A549 treated with DMSO at 1 μM for 4 hours (cell line): Measurements from ENCODE around the gene ABCA7. TPM values are rescaled to one million over a fixed set of nuclear protein-coding genes. Genes with fewer than 3 reads are reported as not detected.

Source experiments
- total RNA-seq: library from RNA; stranded (reverse); fragments of 200-300 nt; extraction: Qiagen RNA extraction; gene quantifications from 5 replicates; pipeline ENCODE4 v1.2.3, GENCODE V29; 2022; ENCODE audit warnings: low read depth

ABCA7 gene, protein sequence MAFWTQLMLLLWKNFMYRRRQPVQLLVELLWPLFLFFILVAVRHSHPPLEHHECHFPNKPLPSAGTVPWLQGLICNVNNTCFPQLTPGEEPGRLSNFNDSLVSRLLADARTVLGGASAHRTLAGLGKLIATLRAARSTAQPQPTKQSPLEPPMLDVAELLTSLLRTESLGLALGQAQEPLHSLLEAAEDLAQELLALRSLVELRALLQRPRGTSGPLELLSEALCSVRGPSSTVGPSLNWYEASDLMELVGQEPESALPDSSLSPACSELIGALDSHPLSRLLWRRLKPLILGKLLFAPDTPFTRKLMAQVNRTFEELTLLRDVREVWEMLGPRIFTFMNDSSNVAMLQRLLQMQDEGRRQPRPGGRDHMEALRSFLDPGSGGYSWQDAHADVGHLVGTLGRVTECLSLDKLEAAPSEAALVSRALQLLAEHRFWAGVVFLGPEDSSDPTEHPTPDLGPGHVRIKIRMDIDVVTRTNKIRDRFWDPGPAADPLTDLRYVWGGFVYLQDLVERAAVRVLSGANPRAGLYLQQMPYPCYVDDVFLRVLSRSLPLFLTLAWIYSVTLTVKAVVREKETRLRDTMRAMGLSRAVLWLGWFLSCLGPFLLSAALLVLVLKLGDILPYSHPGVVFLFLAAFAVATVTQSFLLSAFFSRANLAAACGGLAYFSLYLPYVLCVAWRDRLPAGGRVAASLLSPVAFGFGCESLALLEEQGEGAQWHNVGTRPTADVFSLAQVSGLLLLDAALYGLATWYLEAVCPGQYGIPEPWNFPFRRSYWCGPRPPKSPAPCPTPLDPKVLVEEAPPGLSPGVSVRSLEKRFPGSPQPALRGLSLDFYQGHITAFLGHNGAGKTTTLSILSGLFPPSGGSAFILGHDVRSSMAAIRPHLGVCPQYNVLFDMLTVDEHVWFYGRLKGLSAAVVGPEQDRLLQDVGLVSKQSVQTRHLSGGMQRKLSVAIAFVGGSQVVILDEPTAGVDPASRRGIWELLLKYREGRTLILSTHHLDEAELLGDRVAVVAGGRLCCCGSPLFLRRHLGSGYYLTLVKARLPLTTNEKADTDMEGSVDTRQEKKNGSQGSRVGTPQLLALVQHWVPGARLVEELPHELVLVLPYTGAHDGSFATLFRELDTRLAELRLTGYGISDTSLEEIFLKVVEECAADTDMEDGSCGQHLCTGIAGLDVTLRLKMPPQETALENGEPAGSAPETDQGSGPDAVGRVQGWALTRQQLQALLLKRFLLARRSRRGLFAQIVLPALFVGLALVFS (N-terminal part only)
- 4.6 to 9.3 TPM (median 8.6 TPM) in 5 replicates for total RNA-seq

DNA sequence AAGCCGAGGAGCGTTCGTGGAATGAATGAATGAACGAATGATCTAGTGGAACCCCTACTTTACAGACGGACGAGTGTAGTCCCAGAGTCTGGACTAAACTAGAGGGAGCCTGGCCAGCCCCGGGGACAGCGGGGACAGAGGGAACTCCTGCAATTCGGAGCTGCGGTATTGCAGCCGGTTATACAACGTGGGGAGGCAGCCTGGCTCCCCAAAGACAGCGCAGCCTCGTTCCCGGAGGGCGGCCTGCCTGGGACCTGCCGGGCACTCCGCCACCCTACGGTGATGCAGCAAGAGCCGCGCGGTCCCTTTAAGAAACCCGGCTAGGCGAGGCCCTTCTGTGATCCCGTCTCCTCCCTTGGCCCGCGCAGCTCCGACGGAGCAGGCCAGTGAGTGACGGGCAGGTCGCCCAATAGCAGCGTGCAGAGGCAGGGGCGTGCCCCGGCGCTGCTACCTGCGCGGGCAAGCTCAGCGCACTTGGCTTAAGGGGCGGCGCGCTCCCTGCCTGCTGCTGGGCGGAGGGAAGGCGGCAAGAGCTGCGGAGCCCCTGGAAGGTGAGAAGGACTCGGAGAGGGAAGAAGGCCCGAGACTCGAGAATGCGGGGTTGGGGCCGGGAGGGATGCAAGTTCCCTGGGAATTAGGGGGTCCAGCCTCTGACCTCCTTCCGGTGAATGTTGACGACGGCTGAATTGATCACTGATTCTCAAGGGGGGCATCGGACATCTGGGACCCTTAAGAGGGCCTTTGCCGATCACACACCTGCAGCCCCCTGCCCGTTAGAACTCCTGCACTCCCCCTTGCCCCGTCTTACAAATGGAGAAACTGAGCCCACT, at the start of gene ABCA7:
TSS of gene ABCA7 (plus strand) at position 462 of the 830 bp plus-strand sequence. CDS start 1,255 bp downstream, outside the sequence.

DNA sequence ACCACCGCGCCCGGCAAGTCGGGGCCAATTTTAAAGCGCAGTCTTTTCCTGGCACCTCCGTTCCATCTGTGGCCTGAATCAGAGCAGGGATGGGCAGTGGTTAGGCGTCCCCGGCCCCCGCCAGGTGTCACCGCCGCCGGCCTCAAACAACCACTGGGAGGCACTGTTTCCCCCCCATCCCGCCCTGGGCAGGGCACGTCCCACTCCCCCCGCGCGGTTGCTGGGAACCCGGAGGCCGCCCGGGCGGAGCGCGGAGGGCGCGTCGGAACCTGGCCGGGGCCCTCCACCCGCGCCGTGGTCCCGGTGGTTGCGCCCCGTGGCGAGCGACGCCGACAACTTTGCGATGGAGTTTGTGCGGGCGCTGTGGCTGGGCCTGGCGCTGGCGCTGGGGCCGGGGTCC, 39.8 kb upstream of the ABCA7 start, which contains the start of gene GRIN3B:
TSS of gene GRIN3B (plus strand) at position 325 of the 400 bp plus-strand sequence. CDS start at position 344, 19 bp downstream.

GRCh38 chr19:1020868-1021425, 19.0 kb upstream of the ABCA7 start, which contains the start of gene TMEM259:
TSS of gene TMEM259 (minus strand) at chr19:1021123. CDS start at chr19:1020996, 127 bp downstream.

GRCh38 chr19:1025960-1026782, 13.7 kb upstream of the ABCA7 start, which contains the start of gene CNN2:
TSS of gene CNN2 (plus strand) at chr19:1026608. CDS start at chr19:1026662, 54 bp downstream.

DNA sequence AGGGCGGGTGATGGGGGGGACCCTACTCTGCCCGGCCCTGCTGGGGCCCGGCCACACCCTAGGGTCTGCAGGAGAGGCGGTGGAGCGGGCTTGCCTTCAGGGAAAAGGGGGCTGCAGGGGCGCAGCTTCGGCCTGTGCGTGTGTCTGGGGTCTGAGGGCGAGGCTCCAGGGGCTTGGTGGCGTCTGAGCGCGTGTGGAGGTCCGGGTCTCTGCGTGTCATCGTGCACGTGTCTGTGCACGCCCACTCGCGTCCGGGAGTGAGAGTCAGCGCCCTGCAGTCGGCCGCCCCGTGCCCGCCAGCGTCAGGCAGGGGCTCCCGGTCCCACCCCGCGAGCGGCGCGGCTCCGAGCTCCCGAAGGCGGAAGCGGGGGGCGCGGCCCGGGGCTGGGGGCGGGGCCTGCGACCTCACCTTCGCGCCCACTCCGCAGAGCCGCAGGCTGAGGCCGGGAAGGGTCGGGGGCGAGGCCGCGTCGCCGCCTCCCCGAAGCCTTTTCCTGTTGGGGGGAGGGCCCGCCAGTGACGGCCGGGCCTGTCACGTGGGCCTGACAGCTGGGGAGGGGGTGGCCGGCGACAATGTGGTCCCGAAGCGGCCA, 26.9 kb downstream of the ABCA7 start, which contains the start of gene ARHGAP45:
TSS of gene ARHGAP45 (plus strand) at position 420 of the 593 bp plus-strand sequence. CDS start 239 bp downstream, outside the sequence.

GRCh38 chr19:1094978-1095701, 55.2 kb downstream of the ABCA7 start, which contains the start of gene POLR2E:
TSS of gene POLR2E (minus strand) at chr19:1095375. CDS start at chr19:1095315, 60 bp downstream.

DNA sequence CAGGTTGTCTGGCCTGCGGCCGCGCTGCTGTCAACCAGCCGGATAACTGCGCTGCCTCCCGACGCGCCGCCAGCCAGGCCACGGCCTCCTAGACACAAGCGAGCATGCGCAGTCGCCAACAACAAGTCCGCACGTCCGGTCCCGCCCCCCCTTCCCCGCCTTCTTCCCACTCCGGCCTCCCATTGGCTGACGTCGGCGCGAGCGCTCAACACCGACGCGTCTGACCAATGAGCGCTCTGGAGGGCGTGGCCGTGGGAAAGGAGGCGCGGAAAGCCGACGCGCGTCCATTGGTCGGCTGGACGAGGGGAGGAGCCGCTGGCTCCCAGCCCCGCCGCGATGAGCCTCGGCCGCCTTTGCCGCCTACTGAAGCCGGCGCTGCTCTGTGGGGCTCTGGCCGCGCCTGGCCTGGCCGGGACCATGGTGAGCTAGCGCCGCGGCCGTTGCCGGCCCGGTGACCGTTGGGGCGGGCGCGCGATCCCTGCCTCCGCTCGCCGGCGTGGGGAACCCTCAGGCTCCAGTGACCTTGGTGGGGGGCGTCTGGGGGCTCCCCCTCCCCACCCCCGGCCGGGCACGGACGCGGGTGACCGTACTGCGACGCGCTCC, 63.9 kb downstream of the ABCA7 start, which contains the start of gene GPX4:
TSS of gene GPX4 (plus strand) at position 287 of the 603 bp plus-strand sequence. CDS start at position 337, 50 bp downstream.

Other genes with a start within 250 kb of the ABCA7 start
- gene PTBP1, start 242.7 kb upstream of the ABCA7 start, total RNA-seq = 222 to 238 TPM (median 234 TPM) in 5 replicates
- gene PLPPR3, start 218.2 kb upstream of the ABCA7 start, total RNA-seq = 1.9 to 4.8 TPM (median 3.8 TPM) in 5 replicates
- 0.14 to 0.34 TPM (median 0.22 TPM) in 4 of 5 replicates, not detected in the other for gene AZU1, start 212.3 kb upstream of the ABCA7 start, total RNA-seq
- 0.24 to 0.36 TPM (median 0.28 TPM) in 5 replicates for gene PRTN3, start 199.1 kb upstream of the ABCA7 start, total RNA-seq
- gene ELANE, start 187.8 kb upstream of the ABCA7 start, total RNA-seq = 0.13 to 0.17 TPM (median 0.14 TPM) in 3 of 5 replicates, not detected in the others
- 8.2 to 19.0 TPM (median 16.7 TPM) in 5 replicates for gene CFD, start 180.4 kb upstream of the ABCA7 start, total RNA-seq
- 10.9 to 20.5 TPM (median 18.7 TPM) in 5 replicates for gene MED16, start 146.9 kb upstream of the ABCA7 start, total RNA-seq
- gene RNU6-9, start 146.6 kb upstream of the ABCA7 start, total RNA-seq = not detected in 5 replicates
- 27.2 to 42.8 TPM (median 35.9 TPM) in 5 replicates for gene R3HDM4, start 126.9 kb upstream of the ABCA7 start, total RNA-seq
- gene KISS1R, start 122.8 kb upstream of the ABCA7 start, total RNA-seq = 0.17 to 0.43 TPM (median 0.30 TPM) in 5 replicates
- 3.3 to 6.5 TPM (median 5.0 TPM) in 5 replicates for gene ARID3A, start 114.1 kb upstream of the ABCA7 start, total RNA-seq
- gene WDR18, start 55.8 kb upstream of the ABCA7 start, total RNA-seq = 48.6 to 71.6 TPM (median 65.8 TPM) in 5 replicates
- 1.1 to 2.9 TPM (median 2.4 TPM) in 5 replicates for gene GRIN3B, start 39.7 kb upstream of the ABCA7 start, total RNA-seq
- gene TMEM259, start 19.0 kb upstream of the ABCA7 start, total RNA-seq = 72.8 to 115 TPM (median 101 TPM) in 5 replicates
- not detected in 5 replicates for gene RNU6-2, start 18.6 kb upstream of the ABCA7 start, total RNA-seq
- 48.4 to 58.7 TPM (median 53.6 TPM) in 5 replicates for gene CNN2, start 13.5 kb upstream of the ABCA7 start, total RNA-seq
- gene ARHGAP45, start 27.1 kb downstream of the ABCA7 start, total RNA-seq = 1.1 to 2.0 TPM (median 1.9 TPM) in 5 replicates
- 197 to 246 TPM (median 217 TPM) in 5 replicates for gene POLR2E, start 55.3 kb downstream of the ABCA7 start, total RNA-seq
- 425 to 478 TPM (median 449 TPM) in 5 replicates for gene GPX4, start 63.9 kb downstream of the ABCA7 start, total RNA-seq
- gene SBNO2, start 134.2 kb downstream of the ABCA7 start, total RNA-seq = 31.3 to 51.9 TPM (median 45.6 TPM) in 5 replicates
- gene STK11, start 165.7 kb downstream of the ABCA7 start, total RNA-seq = 31.5 to 40.8 TPM (median 39.5 TPM) in 5 replicates
- gene CBARP, start 197.9 kb downstream of the ABCA7 start, total RNA-seq = 2.3 to 4.0 TPM (median 3.7 TPM) in 5 replicates
- 82.4 to 163 TPM (median 149 TPM) in 5 replicates for gene ATP5F1D, start 201.6 kb downstream of the ABCA7 start, total RNA-seq
- 42.1 to 48.9 TPM (median 48.2 TPM) in 5 replicates for gene MIDN, start 208.5 kb downstream of the ABCA7 start, total RNA-seq
- 89.0 to 226 TPM (median 98.8 TPM) in 5 replicates for gene CIRBP, start 229.2 kb downstream of the ABCA7 start, total RNA-seq
- 50.5 to 96.1 TPM (median 82.6 TPM) in 5 replicates for gene FAM174C, start 235.4 kb downstream of the ABCA7 start, total RNA-seq
- 1.1 to 2.1 TPM (median 1.4 TPM) in 5 replicates for gene EFNA2, start 245.8 kb downstream of the ABCA7 start, total RNA-seq